Fibroblast of skin of right biceps (primary cell): Measurements from ENCODE around the gene DENND11.
"Not testable (repeated sequence)": the region's sequence is repeated elsewhere in the genome, so short reads cannot be mapped to it uniquely, and the experiment has no call there.

Experiments
- DNase-seq: peaks from one replicate; pipeline ENCODE4 v3.0.0-alpha.2; 2013

The DENND11 gene

GRCh38 chr7:141706239-141707064, 4.5 kb upstream of the DENND11 start:
- no peak for DNase-seq

- DNase-seq: peak; percentile 21
Observed at GRCh38 chr7:141704741-141705140, 2.8 kb upstream of the DENND11 start.

- DNase-seq: no peak
Observed at GRCh38 chr7:141704112-141704511, 2.1 kb upstream of the DENND11 start.

- DNase-seq: no peak
Observed at GRCh38 chr7:141702892-141703291, 926 bp upstream of the DENND11 start.

DNA sequence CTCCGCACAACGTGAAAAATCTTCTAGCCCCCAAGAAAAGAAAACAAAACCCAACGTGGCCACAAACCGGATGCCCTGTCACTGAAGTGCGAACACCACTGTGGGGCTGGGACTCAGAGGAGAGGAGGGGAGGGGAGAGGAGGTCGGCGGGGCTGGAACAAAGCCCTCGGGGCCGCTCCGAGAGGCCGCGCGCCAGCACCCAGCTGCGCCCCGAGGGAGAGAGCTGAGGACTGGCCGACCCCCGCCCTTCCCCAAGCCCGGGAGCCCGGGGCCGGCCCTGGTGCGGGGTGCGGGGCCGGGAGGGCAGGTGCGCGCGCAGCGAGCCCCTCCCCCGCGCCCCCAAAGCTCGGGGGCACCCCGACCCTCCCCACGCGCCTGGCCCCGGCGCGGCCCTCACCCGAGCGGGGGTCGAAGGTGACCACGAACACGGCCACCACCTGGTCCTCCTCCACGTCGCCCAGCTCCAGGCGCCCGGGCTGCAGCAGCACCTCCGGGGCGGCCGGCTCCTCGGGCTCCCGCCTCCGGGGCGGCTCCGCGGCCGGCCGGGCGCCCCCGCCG, 398 bp downstream of the DENND11 start:
- peak; percentile 28 for DNase-seq

DNA sequence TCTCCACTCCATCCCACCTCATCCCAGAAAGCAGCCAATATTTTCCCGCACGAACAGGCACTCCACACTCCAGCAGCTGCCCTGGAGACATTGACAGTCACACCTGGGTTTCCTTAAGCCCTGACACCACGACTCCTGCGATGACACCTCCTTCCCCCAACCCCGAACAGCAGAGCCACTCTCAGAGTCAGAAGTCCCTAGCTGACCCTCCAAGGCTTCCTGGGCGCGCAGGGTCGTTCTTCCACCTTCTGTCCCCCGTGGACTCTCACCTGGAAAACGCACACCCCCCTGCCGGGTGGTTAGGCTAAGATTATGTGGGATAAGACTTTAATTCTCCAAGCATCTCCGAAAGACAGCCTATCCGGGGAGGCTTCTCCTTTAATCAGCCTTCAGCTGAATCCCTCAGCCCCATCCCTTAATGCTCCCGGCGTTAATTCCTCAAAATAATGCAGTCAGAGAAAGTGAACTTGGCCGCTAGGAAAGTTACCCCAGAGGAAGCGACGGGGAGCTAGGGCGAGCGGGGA, 1.1 kb downstream of the DENND11 start:
- no peak for DNase-seq

- DNase-seq: peak; percentile 14
Observed at GRCh38 chr7:141700296-141700847, 1.6 kb downstream of the DENND11 start.

GRCh38 chr7:141699860-141700259, 2.1 kb downstream of the DENND11 start:
- DNase-seq: no peak

DNA sequence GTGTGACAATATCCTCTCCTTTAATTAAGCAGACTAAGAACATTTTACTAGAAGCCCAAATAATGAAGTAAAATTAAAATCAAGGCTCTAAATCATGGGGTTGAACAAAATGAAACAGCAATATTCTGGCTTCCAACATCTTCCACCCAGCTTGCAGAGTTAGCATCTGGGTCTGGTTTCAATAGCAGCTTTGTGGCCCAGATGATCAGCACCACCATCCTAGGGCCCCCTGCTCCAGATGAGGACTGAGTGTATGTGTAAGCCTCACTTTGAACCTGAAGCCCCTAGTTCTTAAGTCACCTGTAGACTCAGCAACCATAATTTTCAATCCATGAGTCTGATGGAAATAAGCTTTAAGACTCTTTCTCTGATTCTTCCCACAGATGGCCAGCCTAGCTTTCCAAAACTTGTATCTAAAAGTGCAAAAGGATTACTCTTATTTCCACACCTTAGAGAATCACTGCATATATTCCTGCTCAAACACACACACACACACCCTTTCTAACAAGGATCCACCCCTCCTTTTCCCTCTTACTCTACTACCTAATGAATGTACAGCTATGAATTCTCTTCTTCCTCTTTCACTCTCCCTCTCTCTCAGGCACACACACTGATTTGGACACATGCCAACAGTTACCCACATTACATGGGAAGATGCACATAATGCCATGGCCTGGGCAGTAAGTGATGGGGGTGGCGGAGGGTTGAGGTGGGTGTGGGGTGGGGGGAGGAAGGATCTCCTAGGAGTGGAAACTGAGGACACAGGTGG, 3.5 kb downstream of the DENND11 start:
- no peak for DNase-seq

- peak; percentile 65 for DNase-seq
Observed at GRCh38 chr7:141697211-141697871, 4.6 kb downstream of the DENND11 start.

GRCh38 chr7:141696348-141696747, 5.6 kb downstream of the DENND11 start:
- no peak for DNase-seq

DNA sequence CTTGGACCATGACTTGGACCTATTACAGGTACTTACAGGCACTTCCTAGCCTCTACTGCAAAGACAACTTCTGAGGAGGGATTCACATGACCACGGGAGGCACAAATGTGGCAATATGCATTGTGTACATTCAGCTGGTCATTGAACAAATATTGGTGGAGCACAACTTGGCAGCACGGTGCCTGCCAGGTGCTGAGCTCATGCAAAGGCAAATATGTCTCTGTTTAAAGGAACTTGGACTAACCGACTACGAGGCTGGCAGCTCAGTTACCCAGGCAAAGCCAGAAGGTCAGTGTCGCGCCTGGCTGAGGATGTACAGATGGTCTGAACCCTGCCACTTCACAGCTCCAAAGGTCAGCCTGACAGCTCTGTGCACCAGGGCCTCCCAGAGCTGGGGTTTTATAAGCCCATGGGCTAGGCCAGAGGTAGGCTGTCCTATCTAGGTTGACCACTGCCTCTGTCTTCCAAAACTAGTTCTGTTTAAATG, 6.1 kb downstream of the DENND11 start:
- DNase-seq: no peak

- no peak for DNase-seq
Observed at GRCh38 chr7:141693082-141693481, 8.9 kb downstream of the DENND11 start.

GRCh38 chr7:141691961-141692360, 10.0 kb downstream of the DENND11 start:
- DNase-seq: no peak

DNA sequence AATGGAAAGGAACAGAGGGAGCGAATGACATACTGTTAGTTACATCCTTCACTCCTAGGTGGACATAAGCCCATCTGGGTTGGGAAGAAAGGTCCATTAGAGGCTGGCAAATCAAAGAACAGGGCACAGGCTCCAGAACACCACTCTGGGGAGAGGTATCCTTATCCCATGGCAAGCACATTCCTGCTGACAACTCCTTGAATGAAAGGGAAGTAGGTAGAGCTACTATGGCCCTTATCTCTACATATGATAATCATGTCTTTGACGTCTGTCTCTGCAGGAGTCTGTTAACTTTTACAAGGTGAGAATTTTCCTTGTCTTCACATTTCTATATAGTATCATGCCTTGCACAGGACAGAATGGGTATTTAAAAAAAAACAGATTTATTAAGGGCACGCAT, 10.4 kb downstream of the DENND11 start:
- DNase-seq: no peak

DNA sequence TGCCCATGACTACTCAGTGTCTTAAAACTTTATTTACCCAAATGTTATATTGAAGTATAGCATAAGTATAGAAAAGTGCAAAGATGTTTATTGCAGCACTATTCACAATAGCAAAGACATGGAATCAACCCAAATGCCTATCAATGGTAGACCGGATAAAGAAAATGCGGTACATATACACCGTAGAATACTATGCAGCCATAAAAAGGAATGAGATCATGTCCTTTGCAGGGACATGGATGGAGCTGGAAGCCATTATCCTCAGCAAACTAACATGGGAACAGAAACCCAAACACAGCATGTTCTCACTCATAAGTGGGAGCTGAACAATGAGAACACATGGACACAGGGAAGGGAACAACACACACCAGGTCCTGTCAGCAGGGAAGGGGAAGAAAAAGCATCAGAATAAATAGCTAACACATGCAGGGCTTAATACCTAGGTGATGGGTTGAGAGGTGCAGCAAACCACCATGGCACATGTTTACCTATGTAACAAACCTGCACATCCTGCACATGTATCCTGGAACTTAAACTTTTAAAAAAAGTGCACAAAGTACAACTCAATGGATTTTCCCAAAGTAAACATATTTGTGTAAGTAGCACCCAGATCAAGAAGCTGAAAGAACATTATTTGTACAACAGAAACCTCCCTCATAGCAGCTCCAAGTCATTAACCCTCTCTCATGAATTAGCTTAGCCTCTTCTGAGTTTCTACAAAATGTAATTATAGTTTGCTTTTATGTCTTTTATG, 12.7 kb downstream of the DENND11 start:
- not testable (repeated sequence) for DNase-seq

GRCh38 chr7:141688043-141688442, 13.9 kb downstream of the DENND11 start:
- no peak for DNase-seq

- DNase-seq: no peak
Observed at GRCh38 chr7:141686670-141687069, 15.3 kb downstream of the DENND11 start.

DNA sequence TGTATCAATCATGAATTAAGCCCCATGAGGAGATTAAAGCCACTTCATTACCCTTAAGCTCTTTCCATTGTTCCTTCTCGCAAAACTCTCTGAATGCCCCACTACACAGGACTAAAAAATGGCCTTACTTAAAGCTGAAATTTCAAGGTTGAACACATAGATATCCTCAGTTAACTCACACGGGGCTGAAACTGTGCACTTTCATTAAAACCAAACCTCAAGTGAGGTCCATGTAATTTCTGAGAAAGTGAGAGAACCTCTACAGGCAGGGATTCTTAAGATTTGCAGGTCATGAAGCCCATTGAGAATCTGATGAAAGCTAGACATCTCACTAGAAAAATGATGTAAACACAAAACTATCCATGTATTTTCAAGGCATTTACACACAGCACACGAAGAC, 15.9 kb downstream of the DENND11 start:
- DNase-seq: no peak

- DNase-seq: no peak
Observed at GRCh38 chr7:141685285-141686023, 16.5 kb downstream of the DENND11 start.

DNA sequence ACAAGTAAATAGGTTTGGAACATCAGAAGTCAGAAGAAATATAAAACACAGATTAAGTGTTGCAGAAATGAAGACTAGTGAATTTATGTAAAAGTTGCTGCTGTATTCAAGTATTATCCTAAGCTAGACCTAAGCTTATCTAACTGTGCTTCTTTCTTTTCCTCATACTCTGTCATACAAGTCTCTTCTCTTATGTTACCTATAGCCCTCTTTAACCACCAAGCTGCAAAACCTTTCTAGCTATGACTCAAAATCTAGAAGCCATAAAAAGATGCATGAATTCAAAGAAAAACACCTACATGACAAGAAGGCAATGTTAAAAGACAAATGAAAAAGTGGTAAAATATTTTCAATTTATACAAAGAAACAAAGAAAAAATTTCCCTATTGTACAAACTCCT, 23.0 kb downstream of the DENND11 start:
- no peak for DNase-seq
